NCI-H345 (cell line): Measurements from ENCODE around the gene ARHGAP30.

ENCODE experiments used
- DNase-seq: peaks from one replicate; lab custom pipeline; 2025; lab: John Stamatoyannopoulos, UW

The ARHGAP30 gene

DNA sequence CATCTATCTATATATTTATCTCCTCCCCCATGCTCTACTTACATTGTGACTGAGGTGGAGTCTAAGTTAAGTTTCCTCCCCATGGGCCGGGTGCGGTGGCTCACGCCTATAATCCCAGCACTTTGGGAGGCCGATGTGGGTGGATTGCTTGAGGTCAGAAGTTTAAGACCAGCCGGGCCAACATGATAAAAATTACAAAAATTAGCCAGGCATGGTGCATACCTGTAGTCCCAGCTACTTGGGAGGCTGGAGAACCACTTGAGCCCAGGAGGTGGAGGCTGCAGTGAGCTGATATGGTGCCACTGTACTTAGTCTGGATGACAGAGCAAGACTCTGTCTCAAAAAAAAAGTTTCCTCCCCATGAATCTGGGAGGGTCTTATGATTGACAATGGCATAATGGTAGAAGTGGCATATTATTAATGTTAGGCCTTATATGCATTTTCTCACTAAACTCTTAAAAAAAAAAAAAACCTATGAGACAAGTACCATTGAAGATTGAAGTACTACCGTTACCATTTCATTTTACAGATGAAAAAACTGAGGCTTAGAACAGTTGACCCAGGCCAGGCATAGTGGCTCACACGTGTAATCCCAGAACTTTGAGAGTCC is 60.0 kb downstream of the ARHGAP30 start:
- DNase-seq = no peak

DNA sequence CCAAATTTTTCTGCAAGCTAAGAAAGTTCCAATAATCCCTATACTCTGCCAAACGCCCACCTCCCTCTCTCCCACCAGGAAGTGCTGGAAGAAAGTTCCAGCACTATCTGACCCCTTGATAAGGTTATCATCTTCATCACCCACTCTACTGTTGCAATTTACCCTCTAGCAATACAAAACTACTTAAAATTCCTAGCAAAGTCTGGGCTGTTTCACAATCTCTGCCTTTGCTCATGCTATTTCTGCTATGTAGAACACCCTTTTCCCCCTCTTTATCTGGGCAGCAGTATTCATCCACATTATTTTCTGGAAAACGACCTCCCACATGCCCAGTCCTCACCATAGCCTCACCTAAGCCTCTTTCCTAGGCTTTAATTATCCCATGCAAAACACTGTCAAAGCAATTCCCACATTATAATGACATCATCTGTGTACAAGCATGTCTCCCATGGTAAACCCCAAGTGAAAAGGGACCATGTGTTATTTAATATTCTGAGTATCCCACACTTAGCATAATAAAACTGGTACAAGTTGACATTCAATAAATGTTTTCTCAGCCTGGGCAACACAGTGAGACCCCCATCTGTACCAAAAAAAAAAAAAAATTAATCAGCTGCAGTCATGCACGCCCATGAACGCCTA is 60.7 kb downstream of the ARHGAP30 start:
- no peak for DNase-seq

DNA sequence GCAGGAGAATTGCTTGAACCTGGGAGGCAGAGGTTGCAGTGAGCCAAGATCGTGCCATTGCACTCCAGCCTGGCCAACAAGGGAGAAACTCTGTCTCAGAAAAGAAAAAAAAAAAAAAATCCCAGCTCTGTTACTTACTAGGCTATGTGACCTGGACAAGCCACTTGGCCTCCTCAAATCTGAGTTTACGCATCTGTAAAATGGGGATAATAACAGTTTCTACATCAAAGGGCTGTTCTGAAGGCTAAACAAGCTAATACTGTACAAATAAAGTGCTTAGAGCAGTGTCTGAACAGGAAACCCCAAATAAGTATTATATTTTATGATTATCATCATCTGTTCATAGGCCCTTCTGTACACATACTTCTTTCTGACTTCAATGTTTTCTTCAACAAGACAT is 62.3 kb downstream of the ARHGAP30 start:
- DNase-seq = no peak

DNA sequence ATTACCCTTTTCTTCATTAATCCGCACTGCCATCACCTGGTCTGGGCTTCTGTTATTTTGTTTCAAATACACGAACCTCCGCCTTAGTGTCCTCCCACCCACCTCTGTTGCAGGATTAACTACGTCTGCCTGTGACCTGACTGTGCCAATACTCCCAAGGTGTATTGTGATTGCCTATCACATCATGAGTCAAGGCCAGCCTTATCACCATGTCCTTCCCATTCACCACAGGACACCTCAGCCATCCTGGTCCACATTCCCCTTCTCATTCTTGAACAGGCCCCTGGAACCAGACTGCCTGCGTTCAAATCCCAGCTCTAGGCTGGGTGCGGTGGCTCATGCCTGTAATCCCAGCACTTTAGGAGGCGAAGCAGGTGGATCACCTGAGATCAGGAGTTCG is 63.1 kb downstream of the ARHGAP30 start:
- no peak for DNase-seq

DNA sequence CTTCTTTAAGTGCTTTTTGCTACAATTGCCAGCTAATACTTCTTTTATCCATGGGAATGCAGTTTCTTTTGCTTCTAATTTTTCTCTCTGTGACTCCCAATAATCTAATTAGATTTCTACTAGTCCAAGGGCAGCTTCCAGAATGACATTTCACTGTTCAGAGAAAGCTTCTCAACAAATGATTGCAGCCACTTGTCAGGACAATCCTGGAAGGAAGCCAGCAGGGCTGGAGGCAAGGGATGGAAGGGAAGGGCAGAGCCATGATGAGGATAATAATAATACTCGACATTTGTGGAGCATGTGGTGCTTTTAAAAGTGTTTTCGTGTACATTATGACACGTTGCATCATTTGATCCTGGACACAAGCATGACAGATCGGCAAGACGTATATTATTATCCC is 68.2 kb downstream of the ARHGAP30 start:
- DNase-seq = peak; percentile 73

DNA sequence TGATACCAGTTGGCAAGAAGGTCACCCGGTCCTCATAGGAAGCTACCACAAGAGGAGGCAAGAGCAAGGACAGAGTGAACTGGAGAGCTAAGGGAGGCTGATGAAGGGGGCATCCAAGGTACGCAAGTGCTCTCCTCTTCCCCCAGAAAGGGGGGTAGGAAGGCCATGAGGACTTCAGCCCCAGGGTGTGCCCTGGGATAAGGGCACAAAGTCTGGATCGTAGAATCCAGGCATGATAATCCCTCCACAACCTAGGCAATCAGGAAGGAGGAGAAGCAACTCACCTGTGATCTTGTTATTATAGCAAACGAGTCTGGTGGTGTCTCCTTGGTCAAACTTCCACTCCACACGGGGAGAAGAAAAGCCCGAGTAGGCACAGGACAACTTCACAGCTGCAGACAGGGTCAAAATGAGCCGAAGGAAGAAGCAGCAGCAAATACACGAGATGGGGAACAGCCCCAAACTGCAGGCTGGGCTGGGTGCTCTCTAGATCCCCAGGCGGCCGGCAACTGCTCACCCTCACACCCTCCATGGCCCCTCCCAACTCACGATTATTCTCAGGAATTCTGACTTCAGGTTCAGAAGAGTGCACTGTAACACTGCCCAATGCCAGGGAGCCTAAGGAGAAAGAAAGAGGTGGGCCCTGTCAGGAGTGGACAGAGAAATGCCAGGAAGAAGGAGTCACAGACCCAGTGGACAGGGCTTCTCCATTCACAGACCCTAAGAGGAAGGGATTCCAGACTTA is 68.8 kb downstream of the ARHGAP30 start:
- no peak for DNase-seq

DNA sequence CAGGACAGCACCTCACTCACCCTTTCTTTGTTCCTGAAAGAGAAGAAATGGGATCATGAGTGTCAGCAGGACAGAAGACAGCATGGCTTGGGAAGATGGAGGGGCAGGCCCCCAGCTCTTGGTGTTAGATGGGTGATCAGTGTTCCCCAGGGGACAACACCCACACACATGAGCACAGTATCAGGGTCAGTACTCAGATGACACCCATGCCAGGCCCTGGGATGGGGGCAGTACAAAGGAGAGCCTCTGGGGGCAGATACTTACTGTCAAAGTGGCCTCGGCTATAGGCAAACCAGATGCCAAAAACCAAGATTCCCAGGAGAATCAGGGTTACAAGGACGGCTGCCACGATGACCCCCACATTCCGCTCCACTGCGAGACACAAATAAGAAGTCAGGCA is 70.3 kb downstream of the ARHGAP30 start:
- no peak for DNase-seq

DNA sequence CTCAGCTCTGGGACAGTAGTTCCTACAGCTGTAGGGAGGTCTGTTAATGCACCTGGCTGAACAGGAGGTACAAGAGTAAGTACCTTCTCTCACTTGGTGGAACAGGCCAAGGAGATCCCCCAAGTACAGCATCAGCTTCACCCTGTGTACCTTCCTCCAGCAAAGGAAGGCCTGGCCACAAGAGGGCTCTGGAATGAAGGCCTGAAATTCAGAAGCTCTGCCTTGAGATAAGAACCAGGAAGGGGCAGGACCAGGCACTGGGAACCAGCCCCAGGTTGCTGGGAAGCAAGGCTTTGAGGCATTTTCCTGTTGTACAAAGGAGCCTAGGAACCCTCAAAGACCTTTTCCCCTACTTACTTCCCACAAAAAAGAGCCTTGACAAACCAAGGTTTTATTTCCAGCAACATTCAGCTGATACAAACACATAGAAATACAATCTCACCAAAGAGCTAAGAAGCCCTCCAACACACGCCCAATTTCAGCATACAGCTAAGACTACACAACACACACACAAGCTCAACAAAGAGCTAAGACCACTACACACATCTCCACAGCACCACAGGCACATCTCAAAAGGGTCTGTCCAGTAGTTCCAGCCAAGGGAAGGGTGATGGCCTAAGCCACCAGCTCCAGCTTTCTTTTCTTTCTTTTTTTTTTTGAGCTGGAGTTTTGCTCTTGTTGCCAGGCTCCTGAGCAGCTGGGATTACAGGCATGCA is 72.2 kb downstream of the ARHGAP30 start:
- peak; percentile 21 for DNase-seq
